HG03354 (cell line): Measurements from ENCODE around the gene STAG3.
"Not testable (repeated sequence)": the region's sequence is repeated elsewhere in the genome, so short reads cannot be mapped to it uniquely, and the experiment has no call there.

Experiments used
- ATAC-seq: cut with Tn5 transposase; IDR thresholded peaks from one replicate; pipeline ENCODE4 v1.9.1; 2021; ENCODE audit warnings: mild to moderate bottlenecking; ENCODE audit not compliant: unreplicated experiment, poor library complexity, severe bottlenecking

Gene STAG3

GRCh38 chr7:100200693-100201092 is 23.0 kb downstream of the STAG3 start:
- no peak for ATAC-seq

DNA sequence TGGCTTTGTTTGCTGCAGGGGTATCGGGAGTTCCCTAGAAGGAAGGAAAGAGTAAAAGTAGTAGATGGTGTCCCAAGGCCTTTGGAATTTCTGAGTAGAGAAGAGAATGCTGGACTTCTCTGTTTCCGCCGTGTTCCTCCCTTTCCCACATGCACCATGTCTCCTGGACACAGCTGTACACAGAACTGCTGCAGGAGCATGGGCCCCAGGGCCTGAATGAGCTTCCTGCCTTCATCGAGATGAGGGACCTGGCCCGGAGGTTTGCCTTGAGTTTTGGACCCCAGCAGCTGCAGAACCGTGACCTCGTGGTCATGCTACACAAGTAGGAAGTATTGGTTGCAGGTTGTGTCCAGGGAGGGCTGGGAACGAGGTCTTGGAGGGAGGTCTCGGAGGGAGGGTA is 26.7 kb downstream of the STAG3 start:
- no peak for ATAC-seq

GRCh38 chr7:100208911-100209408 is 31.2 kb downstream of the STAG3 start:
- peak; percentile 73 for ATAC-seq

- no peak for ATAC-seq
These were observed 31.8 kb downstream of the STAG3 start for GRCh38 chr7:100209493-100209892.

GRCh38 chr7:100210805-100211204 is 33.1 kb downstream of the STAG3 start:
- no peak for ATAC-seq

GRCh38 chr7:100211342-100211780 is 33.6 kb downstream of the STAG3 start:
- ATAC-seq = peak; percentile 49

- no peak for ATAC-seq
These were observed 35.0 kb downstream of the STAG3 start for GRCh38 chr7:100212631-100213286.

GRCh38 chr7:100213672-100214071 is 36.0 kb downstream of the STAG3 start:
- ATAC-seq = no peak

DNA sequence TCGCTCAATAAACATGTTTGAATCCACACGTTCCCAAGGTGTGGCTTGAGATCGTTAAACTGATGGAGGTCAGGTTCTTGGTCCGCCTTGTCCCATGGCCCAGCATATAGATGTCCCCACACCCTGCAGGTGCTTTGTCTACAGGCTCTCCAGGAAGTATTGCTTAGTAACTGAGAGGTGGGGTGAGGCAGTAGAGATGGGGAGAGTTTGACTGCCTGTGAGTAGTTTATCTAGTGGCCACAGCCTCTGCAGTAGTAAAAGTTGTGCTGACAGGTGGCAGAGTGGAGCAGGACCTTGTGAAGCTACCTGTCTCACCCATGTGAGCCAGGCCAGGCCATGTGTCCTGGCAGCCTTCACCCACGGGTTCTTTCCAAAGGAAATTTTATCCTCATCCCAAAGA is 36.6 kb downstream of the STAG3 start:
- not testable (repeated sequence) for ATAC-seq

DNA sequence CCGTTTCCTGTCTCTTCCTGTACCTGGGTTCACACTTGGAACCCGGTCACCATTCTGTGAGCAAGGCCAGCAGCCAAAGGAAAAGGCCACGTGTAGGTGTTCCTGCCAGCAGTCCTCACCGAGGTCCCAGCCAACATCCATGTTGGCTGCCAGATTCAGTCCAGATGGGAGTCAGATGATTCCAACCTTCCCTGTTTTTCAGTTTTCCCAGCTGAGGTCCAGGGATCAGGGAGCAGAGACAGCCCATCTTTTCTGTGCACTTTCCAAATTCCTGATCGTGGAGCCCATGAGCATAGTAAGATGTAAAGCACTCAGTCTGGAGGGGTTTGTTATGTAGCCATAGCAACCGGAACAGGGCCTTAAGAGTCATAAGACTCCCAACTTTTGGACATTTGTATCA is 38.2 kb downstream of the STAG3 start:
- ATAC-seq = no peak

DNA sequence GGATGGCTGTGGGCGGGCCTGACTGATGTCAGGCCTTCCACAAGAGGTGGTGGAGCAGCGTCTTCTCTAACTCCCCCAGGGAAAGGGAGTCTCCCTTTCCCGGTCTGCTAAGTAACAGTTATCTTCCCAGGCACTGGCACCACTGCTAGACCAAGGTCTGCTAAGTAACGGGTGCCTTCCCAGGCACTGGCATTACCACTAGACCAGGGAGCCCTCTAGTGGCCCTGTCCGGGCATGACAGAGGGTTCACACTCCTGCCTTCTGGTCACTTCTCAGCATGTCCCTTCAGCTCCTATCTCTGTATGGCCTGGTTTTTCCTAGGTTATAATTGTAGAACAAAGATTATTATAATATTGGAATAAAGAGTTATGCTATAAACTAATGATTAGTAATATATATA is 40.2 kb downstream of the STAG3 start:
- peak; percentile 18 for ATAC-seq

DNA sequence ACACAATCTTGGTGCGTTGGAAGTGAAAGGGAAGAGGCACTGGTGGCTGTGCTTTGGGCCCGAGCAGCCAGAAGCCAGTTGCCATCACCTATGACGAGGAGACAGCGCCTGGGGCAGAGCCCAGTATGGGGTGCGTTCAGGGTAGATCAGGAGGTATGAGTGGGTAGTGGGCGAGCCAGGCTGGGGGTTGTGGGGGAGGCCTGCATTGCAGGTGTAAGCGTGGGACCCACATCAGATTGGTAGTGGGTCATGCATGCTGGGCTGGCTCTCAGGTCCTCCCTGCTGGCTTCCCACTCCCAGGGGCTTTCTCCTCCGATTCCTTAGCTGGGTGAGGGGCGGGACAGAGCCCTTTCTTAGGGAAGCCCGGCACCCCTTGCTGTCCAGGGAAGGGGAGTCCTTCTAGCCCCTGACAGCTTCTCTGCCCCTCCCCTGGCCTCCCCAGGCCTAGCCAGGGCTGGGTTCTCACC is 41.6 kb downstream of the STAG3 start:
- ATAC-seq = no peak

DNA sequence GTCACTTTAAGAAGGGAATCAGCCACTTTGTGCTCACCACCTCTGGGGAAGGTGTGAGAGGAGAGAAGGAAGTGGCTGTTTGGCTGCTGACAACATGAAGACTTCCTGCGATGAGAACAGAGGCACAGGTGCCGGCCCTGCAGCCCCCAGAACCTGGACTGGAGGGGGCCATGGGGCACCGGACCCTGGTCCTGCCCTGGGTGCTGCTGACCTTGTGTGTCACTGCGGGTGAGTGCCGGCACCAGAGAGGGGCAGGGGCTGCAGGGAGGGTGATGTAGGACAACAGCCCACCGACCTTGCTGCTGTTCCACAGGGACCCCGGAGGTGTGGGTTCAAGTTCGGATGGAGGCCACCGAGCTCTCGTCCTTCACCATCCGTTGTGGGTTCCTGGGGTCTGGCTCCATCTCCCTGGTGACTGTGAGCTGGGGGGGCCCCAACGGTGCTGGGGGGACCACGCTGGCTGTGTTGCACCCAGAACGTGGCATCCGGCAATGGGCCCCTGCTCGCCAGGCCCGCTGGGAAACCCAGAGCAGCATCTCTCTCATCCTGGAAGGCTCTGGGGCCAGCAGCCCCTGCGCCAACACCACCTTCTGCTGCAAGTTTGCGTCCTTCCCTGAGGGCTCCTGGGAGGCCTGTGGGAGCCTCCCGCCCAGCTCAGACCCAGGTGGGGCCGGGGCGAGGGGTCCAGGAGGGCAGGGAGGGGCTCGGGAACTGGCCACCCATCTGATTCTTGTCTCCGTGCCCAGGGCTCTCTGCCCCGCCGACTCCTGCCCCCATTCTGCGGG is 42.3 kb downstream of the STAG3 start, which contains the start of gene PVRIG:
PVRIG (plus strand) TSS at position 149 of the 785 bp plus-strand sequence; CDS start at position 171, 22 bp downstream.
- ATAC-seq = not testable (repeated sequence)

GRCh38 chr7:100220586-100221230 is 43.0 kb downstream of the STAG3 start:
- ATAC-seq = no peak

GRCh38 chr7:100221231-100221718 is 43.6 kb downstream of the STAG3 start:
- peak; percentile 62 for ATAC-seq

GRCh38 chr7:100221767-100222444 is 44.2 kb downstream of the STAG3 start:
- ATAC-seq = no peak

DNA sequence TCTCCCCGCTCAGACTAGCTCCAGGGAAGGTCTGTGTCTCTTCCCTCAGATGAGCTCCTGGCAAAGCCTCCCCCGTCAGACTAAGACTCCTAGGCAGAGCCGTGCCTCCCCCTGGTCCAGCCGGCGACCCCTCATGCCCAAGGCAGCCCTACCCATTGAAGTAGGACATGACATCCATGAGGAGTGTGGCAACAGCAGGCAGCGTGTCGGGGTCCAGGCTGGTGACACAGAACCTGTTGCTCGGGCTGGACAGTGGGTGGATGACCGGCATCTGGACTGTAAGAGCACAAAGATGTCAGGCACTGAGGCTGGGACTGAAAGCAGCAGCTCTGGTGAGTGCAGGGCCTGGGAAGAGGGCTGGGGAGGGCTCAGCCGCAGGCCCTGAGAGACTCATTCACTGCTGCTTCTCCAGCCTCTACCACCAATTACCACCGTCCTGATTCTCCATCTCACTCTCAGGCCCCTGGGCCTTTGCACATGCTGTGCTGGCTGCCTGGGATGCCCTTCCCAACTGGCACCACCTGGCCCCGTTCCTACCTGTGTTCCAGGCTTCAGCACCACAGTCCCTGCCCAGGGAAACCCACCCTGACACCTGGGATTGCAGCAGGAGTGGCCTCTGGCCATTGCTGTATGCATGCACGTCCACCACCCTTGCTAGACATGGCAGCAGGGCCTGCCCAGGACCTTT is 44.9 kb downstream of the STAG3 start:
- no peak for ATAC-seq

DNA sequence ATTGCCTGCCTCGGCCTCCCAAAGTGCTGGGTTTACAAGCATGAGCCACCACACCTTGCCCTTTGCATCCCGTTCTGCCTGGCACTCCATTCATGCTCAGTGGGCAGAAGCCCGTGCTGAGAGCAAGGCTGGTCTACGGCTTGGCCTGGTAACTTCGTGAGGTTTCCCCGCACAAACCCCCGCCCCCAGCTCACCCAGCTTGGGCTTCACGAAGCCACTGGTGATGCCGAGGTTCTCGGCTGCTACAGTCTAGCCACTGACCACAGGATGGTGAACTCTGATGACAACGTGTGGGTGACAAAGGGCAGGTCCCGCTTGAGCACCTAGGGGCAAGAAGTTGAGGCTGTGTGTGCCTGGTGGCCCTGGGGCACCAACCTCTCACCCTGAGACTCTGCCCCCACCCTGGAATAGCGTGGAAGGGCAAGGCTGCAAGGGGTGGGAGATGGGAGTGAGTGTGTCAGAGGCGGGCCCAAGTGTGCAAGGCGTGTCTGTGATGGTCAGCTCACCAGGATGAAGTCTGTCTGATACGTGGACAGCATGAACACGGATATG is 45.7 kb downstream of the STAG3 start:
- not testable (repeated sequence) for ATAC-seq

DNA sequence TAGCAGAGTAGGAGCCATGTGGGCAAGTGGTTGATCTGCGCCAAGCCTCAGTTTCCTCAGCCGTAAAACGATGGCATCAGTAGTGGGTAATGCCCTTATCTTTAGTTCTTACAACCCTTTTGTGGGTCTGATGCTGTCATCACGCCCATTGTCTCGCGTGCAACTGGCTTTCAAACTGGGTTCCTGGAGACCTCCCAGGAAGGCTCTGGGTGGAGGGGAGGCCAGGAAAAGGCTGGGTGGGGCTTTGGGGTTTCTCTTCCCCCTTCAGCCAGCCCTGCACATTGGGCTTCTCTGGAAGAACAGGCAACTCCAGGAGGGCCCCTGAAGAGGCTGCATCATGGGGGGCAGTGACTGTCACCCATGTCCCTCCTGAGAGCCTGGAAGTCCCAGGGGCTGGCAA is 47.2 kb downstream of the STAG3 start:
- not testable (repeated sequence) for ATAC-seq
